Activated CD8-positive, alpha-beta memory T cell treated with anti-CD3 and anti-CD28 coated beads, Interleukin-2, amount 50 U/mL, for 48 hours (primary cell): Measurements from ENCODE around the gene LTBP1.

Source experiments
- DNase-seq: peaks from one replicate; pipeline ENCODE4 v3.0.0-alpha.2; 2020

The LTBP1 gene

DNA sequence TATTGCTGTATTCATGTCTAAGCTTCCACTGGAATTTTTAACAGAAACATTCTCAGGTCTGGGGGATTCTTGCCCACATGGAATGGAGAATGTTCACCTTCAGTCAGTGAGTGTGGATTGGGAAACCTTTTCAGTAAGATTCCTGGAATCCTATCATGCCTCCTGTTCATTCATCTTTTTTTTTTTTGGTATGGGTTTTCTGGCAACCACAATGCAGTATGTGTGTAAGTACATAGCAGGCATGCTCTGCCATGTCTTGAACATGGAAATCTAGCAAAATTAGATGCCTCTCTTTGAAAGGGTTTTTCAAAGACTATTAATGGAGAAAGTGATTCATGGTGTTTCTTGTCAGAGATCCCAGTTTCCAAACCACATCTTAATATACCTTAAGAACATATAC is 176.5 kb downstream of the LTBP1 start:
- DNase-seq: no peak

DNA sequence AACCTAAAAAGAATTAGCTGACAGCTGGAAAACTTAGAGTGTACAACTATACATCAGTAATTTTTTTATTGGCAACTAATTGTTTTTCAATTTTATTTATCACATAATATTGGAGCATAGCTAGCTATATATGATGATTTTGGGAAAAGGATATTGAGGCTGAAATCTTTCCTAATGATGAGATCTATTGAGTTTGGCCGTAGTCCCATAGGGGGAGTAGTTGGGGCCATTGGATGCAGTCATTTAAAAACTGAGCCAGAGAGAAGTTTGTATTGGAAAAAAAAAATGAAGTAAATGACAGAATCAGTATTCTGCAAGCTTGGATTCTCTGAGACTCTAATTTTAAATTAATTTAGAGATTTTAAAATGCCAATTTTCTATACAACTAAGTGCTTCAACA is 179.8 kb downstream of the LTBP1 start:
- DNase-seq: no peak

GRCh38 chr2:33126958-33127357 is 180.2 kb downstream of the LTBP1 start:
- DNase-seq: no peak

- no peak for DNase-seq
Measured at GRCh38 chr2:33129263-33130053, 182.7 kb downstream of the LTBP1 start.

- DNase-seq: no peak
Measured at GRCh38 chr2:33130054-33130447, 183.3 kb downstream of the LTBP1 start.

DNA sequence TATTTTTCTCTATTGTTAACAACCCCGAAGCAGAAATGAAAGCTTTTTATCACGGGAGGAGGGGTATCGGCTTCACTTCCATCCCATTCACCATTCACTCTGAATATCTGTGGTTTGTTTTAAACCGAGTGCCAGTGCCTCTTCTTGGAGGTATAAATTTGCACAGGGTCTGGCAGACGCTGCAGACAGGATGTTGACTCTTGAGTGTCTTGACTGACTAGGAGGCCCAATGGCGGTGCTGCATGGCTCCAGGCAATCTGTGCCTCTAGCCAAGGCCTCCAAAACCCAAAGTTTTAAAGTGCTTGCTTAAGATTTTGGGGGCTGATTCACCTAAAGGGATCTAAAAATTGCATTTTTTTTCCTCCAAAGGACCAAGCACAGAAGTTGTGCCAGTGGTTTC is 183.8 kb downstream of the LTBP1 start:
- no peak for DNase-seq

DNA sequence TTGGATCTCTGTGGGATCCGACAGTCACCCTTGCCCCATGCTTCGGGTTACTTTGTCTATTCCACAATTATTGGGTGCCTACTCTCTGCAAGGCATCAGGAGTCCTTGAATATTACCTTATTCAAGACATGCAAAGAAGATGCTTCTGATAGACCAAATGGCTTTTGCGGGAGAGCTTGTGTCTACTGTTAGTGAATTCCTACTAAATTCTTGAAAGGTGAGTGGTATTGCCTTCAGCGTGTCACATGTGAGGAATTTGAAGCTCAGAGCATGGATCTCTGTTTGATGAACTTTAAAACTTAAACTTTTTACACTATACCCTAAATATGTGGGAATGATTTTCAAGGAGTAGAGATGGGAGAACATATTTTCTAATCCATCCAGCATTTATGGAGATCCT is 184.4 kb downstream of the LTBP1 start:
- DNase-seq: no peak

- DNase-seq: no peak
Measured at GRCh38 chr2:33131749-33132148, 185.0 kb downstream of the LTBP1 start.

DNA sequence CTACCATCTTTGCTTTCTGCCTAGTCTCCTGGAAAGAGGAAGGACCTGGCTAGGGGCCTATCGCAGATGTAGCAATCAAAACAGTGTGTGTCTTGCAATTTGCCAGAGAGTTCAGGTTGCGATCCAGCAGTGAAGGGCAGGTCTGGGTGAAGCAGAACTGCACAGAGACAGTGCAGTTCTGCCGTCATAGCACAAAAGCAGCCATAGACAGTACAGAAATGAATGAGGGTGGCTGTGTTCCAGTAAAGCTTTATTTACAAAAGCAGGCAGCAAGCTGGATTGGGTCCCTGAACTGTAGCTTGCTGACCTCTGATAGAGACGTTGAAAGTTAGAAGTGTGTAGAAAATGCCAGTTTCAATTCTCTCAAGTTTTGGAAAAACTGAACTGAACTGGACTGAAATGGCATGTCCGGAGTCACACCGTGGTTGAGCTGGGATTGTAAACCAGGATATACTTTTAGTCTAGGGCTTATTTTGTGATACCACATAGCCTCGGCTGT is 186.8 kb downstream of the LTBP1 start:
- DNase-seq: no peak

DNA sequence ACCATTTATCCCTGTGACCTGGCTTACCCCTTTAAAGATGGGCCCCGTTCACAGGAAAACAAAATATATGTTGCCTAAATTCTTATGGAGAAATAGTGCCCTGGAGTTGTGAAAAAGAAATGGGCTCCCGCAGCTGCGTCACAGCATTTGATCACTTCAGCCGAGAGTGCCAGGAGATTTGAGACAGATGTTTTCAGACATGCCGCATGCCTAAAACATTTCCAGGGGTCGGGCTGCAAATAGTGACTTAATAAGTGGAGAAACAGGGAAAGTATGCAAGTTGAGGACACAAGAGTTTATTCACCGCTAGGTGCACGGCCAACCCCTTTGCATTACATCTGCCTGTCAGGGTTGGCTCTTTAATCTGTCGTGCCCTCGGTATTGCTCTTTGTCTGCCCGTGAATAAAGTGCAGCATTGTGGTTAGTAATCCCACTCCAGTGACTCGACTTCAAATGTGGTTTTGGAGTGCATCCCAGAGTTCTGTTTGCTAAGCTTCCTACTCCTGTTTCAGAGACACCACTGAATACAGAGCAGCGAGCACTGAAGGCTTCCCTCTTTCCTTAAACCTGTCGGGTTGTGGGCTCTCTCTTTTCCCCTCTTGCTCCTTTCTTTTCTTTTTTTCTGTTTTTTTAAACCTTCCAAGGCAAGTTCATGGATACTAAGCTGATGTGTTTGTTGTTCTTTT is 187.5 kb downstream of the LTBP1 start:
- no peak for DNase-seq

GRCh38 chr2:33134791-33135560 is 188.2 kb downstream of the LTBP1 start:
- no peak for DNase-seq

DNA sequence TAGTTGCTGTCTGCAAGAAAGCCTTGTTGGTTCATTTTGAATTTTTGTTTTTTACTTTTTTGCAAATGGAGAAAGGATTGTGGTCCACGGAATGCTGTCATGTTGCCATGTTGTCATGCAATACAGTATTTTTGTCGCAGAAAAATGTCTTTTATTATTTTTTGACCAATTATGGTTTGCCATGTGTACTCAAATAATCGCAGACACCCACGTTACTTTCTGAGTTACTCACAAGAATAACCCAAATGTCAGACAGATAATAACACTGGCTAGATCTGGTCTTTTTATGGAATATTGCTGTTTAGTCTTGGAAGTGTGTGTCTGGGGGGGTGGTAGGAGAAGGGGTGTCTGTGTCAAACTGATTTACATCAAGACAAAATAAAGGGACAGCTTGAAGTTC is 188.9 kb downstream of the LTBP1 start:
- DNase-seq: no peak

DNA sequence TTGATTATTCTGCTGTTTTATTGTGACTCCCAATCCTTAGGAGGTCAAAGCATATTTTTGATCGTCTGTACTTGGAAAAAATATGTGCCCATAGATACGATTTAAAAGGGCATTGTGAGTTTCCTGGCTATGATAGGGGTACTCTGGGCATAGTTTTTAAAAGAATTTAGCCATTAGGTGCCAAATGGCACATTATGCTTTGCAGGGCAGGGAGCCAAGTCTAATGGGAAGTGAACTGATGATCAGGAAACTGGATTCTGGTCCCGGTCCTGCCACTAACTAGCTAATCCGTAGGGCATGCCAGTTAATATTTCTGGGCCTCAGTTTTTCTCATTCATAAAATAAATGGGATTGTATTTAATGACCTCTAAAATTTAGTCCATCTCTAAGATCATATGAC is 189.3 kb downstream of the LTBP1 start:
- DNase-seq: no peak

GRCh38 chr2:33136566-33136965 is 189.8 kb downstream of the LTBP1 start:
- DNase-seq: no peak

- no peak for DNase-seq
Measured at GRCh38 chr2:33137331-33137730, 190.6 kb downstream of the LTBP1 start.

DNA sequence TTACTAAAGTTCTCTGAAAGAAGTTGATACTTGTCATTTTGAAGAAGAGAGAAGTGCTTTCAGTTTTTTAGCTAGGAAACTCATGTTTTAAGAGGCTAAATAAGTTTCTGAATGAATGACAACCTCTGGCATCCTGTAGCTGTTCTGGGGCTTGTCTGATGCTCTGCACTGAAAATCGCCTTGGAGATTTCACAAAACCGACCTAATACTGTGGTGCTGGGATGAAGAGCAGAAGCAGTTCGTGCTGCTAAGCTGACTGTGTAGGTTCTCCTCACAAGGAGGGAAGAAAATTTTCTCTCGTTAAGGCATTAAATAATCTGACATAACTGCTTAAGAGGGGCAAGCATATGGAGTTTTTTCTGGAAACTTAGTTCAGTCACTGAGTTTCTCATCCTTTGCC is 193.2 kb downstream of the LTBP1 start:
- DNase-seq: no peak

- no peak for DNase-seq
Measured at GRCh38 chr2:33141476-33141875, 194.7 kb downstream of the LTBP1 start.

GRCh38 chr2:33142810-33143209 is 196.1 kb downstream of the LTBP1 start:
- no peak for DNase-seq

GRCh38 chr2:33144243-33144642 is 197.5 kb downstream of the LTBP1 start:
- no peak for DNase-seq

DNA sequence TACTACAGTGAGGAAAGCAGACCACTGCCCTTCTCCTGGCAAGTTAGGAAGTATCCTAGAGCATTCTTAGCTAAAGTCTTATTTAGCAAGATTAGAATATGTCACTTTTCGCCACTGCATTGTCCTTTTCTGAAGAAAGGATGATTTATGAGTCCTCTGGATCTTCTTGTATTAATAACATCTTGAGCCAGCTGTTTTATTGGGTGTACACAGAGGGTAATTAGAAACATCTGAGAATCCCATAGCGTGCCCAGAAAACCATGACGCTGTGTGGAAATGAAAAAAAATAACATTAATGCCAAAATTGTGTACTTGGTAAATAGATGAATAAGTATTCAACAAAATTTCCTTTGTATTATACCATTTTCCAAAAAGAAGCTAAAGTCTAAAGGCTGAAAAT is 198.7 kb downstream of the LTBP1 start:
- DNase-seq: no peak

- DNase-seq: no peak
Measured at GRCh38 chr2:33146102-33146501, 199.3 kb downstream of the LTBP1 start.

DNA sequence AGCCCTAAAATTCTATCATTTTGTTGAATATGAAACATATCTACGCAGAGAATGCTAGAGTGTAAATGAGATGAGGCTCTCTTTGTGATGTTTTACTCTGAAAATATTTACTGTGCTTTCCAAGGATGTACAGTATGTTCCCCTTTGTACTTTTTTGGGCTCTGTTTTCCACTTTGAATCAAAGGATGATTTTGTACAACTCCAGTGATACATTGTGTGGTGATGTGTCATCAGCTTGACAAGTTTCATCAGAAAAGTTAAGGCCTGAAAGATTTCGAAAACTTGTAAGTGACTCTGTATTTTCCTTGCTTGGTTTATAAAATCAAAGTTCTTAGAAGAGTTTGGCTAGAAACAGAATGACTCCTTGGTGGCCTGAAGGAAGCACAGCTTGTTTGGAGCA is 206.3 kb downstream of the LTBP1 start:
- DNase-seq: no peak

GRCh38 chr2:33158482-33159003 is 211.8 kb downstream of the LTBP1 start:
- no peak for DNase-seq
